Left ventricle myocardium superior (tissue), 1 donor: ENCODE measurements around the gene BRAT1. TPM values are rescaled to one million over a fixed set of nuclear protein-coding genes. Genes with fewer than 3 reads are reported as not detected.
"Not testable (repeated sequence)": the region's sequence is repeated elsewhere in the genome, so short reads cannot be mapped to it uniquely, and the experiment has no call there.

Experiments used
- ATAC-seq: fragments of 200-7000 bp; cut with Tn5 transposase; one replicate; pipeline ENCODE4 v1.9.1; 2020; ENCODE audit warnings: mild to moderate bottlenecking, moderate library complexity
- DNase-seq: peaks from one replicate; pipeline ENCODE4 v3.0.0-alpha.2; 2020
- intact Hi-C: fragments of 100-400 bp; cut with micrococcal nuclease; formaldehyde crosslinking; loops from one replicate; pipeline ENCODE4 v1.11.0; 2022
- total RNA-seq: library from RNA; stranded (reverse); fragmentation: NEBNext Ultra II Directional; extraction: Animal tissue kit (Norgen Biotek cat#: 25700); gene quantifications from one replicate; pipeline ENCODE4 v1.2.1, GENCODE V29; 2021
- donor health status: DM: no; HTN: yes; CAD: no; lungs with severe emphysema.

BRAT1 gene
- total RNA-seq, 1 donor from 2014 or later = 16.5 TPM

GRCh38 chr7:2567679-2568278 is 12.5 kb upstream of the BRAT1 start:
- ATAC-seq (peak; percentile 88), DNase-seq (peak; percentile 55)
- intact Hi-C loops = loop anchor here (10.0 kb wide), 1 partner anchor 93 kb away; the partner anchor contains the start of gene GRIFIN

DNA sequence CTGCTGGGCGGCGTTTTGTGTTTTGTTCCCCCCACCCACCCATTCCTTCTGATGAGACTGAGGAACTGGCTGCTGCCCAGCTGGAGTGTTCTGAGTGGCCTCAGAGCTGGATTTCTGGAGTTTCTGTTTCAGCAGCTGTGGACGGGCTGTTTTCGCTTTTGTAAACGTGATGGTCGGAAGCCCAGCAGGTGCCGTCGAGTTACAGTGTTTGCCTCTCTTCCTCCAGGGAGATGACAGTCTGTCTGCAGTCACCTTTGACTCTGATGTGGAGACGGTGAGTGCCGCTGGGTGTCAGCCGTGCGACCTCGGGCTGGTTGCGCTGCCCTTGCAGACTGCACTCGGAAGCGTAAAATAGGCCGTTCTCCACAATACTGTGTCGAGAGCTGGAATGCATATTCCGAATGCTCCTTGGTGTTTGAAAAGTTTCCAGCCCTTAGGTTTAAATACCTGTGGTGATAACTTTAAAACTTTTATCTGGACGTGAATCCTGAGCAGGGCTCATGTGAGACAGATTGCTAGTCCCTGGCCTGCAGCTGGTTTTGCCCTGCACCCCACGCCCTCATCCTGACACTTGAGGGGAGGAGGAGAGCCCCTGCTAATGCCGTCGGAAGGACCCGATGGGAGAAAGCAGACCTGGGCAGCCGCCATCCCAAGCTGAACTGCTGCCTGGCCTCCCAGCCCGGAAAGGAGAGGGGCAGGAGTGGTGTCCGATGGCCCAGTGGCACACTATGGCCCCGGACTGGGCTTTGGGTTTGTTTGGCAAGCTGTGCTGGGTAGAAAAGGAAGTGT is 11.8 kb upstream of the BRAT1 start:
- ATAC-seq (peak; percentile 89), DNase-seq (peak; percentile 57)
- intact Hi-C loops = loop anchor here (10.0 kb wide), 1 partner anchor 92 kb away; the partner anchor contains the start of gene GRIFIN

DNA sequence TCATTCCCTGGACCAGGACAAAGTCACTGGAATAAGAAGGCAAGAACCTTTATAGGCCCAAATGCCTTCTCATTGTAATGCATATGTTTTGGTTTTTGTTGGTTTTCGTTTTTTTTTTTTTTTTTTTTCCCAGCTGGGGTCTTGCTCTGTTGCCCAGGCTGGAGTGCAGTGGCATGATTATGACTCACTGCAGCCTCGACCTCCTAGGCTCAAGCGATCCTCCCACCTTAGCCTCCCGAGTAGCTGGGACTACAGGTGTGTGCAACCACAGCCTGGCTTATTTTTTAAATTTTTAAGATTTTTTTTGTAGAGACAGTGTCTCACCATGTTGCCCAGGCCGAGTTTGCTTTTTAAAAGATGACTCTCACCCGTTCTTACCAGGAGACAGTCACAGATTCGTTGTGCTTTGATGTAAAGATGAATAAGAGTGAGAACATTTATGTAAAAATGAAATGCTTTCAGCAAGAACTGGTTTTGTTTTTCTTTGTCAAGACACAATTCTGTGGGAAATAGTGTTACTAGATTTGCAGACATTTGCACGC is 11.1 kb upstream of the BRAT1 start:
- intact Hi-C loops = loop anchor here (10.0 kb wide), 1 partner anchor 92 kb away; the partner anchor contains the start of gene GRIFIN
- ATAC-seq (no peak), DNase-seq (no peak)

DNA sequence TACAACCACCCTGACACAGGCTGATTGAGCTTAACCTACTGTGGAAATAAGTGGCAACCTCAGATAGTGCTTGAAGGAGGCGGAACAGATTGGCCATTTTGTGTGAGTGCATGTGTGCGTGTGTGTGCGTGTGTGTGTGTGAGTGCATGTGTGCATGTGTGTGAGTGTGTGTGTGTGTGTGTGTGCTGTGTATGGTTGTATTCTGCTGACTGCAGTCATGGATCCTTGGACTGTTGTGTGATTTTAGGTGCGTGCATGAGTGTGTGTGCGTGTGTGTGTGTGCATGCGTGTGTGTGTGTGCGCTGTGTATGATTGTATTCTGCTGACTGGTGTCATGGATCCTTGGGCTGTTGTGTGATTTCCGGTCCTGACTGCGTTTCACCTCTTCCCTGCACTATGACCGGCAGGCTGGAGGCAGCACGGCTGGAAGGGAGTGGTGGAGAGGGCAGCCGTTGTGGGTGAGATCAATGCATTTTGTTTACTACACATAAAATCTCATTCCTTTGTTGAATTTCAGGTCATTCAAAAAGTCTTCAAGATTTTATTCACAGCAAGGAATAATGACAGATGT is 9.7 kb upstream of the BRAT1 start:
- DNase-seq (no peak), ATAC-seq (no peak)
- intact Hi-C loops = loop anchor here (10.0 kb wide), 1 partner anchor 90 kb away; the partner anchor contains the start of gene GRIFIN

DNA sequence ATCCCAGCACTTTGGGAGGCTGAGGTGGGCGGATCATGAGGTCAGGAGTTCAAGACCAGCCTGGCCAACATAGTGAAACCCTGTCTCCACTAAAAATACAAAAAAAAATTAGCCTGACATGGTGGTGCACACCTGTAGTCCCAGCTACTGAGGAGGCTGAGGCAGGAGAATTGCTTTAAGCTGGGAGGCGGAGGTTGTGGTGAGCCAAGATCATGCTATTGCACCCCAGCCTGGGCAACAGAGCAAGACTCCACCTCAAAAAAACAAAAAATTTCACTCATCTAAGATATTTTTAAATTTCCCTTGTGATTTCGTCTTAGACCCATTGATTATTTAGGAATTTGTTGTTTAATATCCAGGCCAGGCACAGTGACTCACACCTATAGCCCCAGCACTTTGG is 8.6 kb upstream of the BRAT1 start:
- intact Hi-C loops = loop anchor here (10.0 kb wide), 1 partner anchor 89 kb away; the partner anchor contains the start of gene GRIFIN
- ATAC-seq = not testable (repeated sequence)

DNA sequence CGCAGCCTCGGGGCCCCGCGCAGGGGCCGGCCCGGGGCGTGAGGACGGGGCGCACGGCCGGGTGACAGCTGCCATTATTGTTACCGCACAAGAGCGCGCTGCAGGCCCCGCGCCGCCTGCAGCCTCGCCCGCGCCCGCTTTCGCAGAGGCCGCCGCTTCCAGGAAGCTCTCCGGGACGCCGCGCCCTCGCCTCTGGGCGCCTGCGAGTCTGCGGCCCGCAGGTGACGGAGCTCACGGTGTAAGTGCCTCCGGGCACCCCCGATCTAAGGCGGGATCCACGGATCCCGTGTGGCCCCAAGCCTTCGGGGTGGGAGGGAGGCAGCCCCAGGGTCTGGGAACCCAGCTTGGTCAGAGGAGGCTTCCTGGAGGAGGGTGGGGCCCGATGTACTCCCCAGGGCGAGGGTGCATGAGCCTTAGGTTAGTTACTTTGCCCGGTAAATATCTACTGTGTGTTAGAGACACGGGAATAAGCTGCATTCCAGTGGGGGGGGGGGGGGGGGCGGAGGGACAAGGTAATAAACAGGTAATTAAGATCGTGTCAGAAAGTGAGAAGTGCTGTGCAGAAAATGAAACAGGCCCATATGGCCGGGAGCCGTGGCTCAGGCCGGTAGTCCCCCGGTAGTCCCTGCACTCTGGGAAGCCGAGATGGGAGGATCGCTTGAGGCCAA is 4.1 kb upstream of the BRAT1 start:
- intact Hi-C loops = no loop called here
- no peak for ATAC-seq
- DNase-seq = peak; percentile 59

More for the DNA sequence above, 8.6 kb upstream of the BRAT1 start:
- not testable (repeated sequence) for DNase-seq

- DNase-seq = peak; percentile 98
- intact Hi-C loops = no loop called here
- peak; percentile 77 for ATAC-seq
Measured at GRCh38 chr7:2558629-2559282, 3.4 kb upstream of the BRAT1 start, which contains the start of gene IQCE. Gene IQCE, plus strand, starts transcription at chr7:2558979. Its CDS starts 203 bp downstream, at chr7:2559182.

DNA sequence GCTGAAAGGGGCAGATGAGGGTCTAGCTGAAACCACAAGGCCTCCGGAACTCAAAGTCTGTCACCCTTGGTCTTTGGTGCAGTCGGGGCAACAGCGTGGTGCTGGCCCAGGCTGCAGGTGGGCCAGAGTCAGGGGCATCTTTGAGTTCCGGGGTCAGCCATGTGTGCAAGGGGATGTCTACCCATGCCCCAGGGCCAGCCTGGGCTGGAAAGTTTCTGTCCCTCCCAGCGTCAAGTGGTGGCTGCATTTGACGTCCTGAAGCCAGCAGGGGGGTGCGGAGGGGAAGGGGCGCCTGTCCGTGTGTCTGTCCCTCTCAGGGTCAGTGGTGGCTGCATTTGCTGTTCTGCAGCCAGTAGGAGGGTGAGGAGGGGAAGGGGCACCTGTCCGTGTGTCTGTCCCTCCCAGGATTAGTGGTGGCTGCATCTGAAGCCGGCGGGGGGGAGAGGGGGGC is 638 bp downstream of the BRAT1 start:
- DNase-seq = no peak
- intact Hi-C loops = no loop called here
- ATAC-seq = no peak

DNA sequence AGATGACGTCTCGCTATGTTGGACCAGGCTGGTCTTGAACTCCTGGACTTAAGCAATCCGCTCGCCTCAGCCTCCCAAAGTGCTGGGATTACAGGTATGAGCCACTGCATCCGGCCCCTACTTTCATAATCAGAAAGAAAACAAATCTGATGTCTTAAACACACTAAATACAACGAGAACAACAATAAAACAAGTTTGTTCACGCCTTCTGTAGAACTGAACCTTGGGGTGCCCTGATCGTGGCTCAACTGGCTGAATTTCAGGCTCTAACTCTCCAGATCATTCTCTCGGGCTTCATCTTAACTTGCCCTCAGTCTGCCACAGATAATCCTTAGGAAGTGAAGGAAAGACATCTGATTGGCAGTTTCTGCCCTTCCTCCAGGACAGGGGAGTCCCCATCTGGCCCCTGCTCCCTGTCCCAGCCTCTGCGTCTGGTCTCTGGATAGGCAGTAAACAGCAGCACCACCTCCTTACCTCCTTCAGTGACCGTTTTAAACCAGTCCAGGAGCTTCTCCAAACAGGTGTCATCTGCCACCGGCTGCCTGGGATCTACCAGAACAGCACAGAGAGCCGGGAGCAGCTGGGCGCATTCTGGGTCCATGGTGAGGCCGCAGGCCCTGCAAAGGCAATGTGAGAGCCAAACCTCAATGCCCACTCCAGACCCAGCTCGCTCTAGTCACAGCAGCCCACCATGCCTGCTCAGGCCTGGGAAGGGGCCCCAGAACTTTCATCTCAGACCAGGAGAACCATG is 1.3 kb downstream of the BRAT1 start:
- intact Hi-C loops = no loop called here
- ATAC-seq = no peak
- no peak for DNase-seq

GRCh38 chr7:2553108-2553507 is 2.2 kb downstream of the BRAT1 start:
- DNase-seq (no peak), ATAC-seq (no peak)

GRCh38 chr7:2551418-2551817 is 3.9 kb downstream of the BRAT1 start:
- DNase-seq (no peak), ATAC-seq (no peak)
- intact Hi-C loops = no loop called here

More at GRCh38 chr7:2553108-2553507, 2.2 kb downstream of the BRAT1 start:
- intact Hi-C loops = no loop called here

DNA sequence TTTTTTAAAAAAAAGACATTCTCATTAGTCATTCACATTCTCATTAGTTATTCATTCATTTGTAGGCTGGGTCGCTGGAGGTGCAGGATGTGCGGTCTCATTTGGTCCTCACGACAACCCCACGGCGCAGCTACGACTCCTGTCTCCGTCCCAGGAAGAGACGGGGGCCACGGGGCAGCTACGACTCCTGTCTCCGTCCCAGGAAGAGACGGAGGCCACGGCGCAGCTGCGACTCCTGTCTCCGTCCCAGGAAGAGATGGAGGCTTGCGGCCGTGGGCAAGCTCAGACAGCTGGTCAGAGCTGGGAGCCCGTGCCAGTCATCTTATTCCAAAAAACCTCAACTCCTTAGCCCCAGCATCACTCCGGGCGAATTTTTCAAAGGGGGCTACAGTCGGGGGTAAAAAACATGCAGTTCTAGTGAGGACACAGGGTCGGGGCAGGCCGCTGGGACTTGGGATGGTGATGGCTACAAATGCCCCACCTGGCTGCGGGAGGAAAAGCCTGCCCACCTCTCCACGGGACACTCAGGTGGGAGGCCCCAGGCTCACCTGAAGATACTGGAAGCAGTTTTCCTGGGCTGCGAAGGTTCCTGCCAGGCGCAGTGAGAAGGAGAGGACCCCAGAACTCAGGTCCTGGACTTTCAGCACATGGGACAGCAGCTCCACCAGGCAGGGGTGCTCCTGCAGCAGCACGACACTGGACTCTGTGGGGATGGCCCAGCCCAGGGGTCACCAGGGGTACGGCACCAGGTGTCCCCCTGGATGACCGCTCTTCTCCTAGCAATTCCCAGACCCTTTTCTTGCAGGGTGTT is 8.3 kb downstream of the BRAT1 start:
- intact Hi-C loops = no loop called here
- no peak for DNase-seq

DNA sequence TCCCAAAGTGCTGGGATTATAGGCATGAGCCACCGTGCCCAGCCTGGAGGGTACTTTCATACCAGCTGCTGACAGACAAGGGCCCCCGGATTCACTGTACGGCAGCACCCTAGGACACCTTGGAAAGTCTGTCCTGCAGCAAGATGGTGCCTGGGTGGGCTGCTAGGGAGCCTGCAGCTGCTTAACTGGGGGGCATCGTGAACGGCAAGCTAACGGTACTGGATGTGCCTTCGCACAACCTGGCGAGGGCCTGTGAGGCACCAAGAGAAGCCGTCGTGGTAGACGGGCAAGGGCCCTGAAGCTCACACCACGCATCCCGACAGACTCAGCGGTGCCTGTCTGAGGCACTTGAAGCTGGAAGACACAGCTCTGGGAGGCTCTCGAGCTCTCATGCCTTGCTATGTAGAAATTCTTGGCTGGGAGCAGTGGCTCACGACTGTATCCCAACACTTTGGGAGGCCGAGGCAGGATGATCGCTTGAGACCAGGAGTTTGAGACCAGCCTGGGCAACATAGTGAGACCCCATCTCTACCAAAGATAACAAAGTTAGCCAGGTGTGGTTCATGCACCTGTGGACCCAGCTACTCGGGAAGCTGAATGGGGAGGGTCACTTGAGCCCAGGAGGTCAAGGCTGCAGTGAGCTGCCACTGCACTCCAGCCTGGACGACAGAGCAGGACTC is 9.4 kb downstream of the BRAT1 start:
- DNase-seq (no peak), ATAC-seq (no peak)
- intact Hi-C loops = no loop called here

More for the DNA sequence above, 8.3 kb downstream of the BRAT1 start:
- ATAC-seq = no peak

DNA sequence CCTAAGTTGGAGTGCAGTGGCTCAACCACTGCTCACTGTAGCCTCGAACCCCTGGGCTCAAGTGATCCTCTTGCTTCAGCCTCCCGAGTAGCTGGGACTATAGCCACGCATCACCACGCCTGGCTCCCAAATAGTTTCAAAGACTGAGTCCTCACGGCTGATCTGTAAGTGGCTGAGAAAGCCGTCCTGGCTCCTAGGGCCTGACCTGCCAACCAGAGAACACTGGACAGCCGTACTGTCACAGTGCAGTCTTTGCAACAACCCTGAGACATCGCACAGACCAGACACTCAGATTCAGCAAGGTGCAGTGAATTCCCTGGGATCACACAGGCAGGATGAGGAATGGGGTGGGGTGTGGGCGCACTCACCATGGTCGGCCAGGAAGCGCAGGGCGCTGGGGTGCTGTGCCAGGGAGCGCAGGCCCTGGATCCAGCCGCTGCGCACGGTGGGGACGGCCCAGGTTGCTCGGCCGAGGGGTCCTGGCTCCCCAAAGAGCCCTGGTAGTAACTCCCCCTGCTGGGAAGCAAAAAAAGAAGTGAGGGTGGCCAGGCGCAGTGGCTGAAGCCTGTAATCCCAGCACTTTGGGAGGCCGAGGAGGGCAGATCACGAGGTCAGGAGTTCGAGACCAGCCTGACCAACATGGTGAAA is 10.7 kb downstream of the BRAT1 start:
- intact Hi-C loops = no loop called here
- ATAC-seq (no peak), DNase-seq (no peak)

DNA sequence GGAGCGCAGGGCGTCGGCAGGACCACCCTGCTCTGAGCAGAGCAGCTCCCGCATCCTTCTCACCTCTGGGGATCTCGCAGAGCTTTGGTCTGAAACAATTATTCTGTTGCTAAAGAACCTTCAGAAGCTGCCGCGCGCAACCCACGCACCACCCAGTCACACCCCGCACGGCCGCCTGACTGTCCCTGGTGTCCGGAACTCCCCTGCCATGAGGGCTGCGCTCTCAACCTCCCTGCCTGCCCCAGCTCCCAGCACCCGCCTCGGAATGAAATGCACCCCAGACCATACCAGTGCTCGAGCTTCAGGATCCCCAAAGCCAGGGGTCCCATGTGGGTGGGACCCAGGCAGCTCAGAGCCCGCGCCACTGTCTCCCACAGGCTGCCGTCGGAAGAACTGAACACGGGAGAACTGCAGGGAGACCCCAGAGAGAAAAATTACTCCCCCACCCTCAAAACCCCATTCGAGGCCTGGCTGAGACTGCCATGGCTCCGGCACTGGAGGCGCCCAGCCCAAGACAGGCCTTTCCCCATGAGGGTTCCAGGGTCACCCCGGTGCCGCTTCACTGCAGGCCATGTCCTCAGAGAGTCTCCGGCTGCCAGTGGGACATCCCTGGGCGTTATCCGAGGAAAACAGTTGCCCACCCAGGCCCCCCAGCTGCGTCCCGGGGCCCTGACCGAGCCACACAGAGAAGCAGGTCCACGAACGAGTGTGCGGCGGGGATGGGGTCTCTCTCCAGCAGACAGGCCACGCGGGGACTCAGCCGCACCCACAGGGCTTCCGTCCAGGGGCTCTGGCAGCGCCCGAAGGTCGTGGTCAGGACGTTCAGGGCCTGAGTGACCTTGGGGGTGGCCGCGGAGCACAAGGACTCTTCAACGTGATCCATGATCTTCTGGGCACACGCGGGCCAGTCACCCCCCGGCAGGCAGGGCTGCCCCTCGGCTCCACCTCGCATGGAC is 12.1 kb downstream of the BRAT1 start:
- DNase-seq = no peak
- no peak for ATAC-seq
- intact Hi-C loops = no loop called here
